Occipital lobe (tissue), 2 donors: ENCODE data around the gene SEC62. TPM values are rescaled to one million over a fixed set of nuclear protein-coding genes. Genes with fewer than 3 reads are reported as not detected.
"Not testable (repeated sequence)": the region's sequence is repeated elsewhere in the genome, so short reads cannot be mapped to it uniquely, and the experiment has no call there.

Experiments
- DNase-seq: peaks from one replicate; lab custom pipeline; 2025; lab: John Stamatoyannopoulos, UW
- total RNA-seq: library from RNA; depleted of rRNA; stranded (reverse); fragments of >200 nt; gene quantifications from one replicate; pipeline ENCODE4 v1.2.3, GENCODE V29; 2014

Gene SEC62
- total RNA-seq, 1 donor from 2014 or later: 106 TPM

DNA sequence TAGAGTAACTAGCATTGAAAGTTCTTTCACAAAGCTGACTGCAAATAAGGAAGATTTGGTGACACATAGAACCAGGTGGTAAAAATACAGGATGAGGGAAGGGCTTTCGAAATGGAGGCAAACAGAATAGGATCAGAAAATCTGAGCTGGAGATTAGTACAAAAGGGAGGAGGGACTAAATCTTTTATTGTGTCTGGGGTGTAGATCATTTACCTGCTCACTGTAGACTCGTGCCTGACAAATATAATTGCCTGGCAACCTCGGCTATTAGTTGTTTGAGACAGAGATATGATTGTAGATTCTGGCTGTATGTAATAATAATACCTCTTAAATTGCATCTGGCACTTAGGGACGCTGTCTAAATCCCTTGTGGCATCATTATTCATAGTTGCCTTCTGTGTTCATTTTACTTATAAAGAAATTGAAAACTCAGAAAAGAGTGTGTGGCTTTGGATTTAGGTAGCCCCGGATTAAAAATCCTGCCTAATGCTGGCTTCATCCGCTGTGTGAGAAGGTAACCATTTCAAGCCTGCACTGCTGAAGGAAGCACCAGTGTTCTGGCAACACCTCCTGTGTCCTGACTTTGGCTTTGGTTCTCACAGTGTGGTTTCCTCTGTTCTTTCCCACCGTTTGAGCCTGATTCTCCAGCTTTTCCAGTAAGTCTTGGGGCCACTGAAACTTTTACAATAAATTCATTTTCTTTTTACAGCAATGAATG is 46.2 kb downstream of the SEC62 start:
- no peak for DNase-seq

DNA sequence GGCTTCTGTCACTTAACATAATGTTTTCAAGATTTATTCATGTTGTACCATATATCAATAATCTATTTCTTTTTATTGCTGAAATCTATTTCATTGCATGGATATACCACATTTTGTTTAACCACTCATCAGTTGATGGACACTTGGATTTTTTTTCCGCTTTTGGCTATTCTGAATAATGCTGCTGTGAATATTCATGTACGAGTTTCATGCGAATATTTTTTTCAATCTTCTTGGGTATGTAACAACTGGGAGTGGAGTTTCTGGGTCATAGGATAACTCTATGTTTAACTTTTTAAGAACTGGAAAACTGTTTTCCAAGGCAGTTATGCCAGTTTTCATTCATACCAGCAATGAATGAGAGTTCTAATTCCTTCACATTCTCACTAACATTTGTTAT is 49.5 kb downstream of the SEC62 start:
- no peak for DNase-seq

DNA sequence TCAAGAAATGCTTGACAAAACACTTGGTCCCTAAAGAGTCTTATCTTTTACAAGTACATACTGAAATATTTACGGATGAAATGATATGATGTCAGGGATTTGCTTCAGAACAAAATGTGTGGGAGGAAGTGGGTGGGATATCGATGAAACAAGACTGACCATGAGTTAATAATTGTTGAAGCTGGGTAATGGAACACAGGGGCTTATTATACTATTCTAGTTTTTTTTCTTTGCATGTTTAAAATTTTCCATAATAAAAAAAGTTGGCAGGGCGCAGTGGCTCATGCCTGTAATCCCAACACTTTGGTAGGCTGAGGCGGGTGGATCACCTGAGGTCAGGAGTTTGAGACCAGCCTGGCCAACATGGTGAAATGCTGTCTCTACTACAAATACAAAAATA is 52.7 kb downstream of the SEC62 start:
- not testable (repeated sequence) for DNase-seq

DNA sequence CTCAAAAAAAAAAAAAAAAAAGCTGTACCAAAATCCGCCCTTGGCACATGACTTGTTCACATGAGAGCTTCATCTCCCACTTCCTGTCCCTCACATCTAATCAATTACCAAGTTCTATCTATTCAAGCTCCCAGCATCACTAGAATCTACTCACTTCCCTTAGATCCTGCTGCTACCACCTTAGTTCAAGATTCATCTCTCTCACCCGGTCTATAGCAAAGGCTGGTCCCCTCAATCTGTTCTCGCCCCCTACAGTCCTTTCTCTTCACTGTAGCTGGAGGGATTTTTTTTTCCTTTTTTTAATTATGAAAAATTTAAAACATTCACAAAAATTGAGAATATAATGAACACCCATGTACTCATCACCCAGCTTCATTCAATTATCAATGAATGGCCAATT is 54.5 kb downstream of the SEC62 start:
- no peak for DNase-seq

DNA sequence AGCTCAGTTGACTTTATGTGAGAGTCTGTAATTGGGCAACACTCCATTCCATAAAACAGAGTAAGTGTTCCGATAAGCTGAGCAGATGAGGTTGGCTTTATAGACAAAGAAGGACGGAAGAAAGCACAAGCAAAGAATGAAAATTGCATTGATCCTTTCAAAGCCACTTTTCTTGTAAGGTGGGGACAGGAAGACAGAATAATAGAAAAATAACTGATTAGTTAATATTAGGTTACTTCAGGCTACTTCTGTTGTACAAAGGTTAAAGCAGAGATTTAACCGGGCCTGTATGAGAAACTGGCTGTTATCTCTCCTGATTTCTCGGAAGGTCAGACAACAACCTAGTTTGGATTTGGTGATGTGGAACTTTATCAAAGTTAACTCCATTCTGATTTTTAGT is 55.7 kb downstream of the SEC62 start:
- DNase-seq: no peak

DNA sequence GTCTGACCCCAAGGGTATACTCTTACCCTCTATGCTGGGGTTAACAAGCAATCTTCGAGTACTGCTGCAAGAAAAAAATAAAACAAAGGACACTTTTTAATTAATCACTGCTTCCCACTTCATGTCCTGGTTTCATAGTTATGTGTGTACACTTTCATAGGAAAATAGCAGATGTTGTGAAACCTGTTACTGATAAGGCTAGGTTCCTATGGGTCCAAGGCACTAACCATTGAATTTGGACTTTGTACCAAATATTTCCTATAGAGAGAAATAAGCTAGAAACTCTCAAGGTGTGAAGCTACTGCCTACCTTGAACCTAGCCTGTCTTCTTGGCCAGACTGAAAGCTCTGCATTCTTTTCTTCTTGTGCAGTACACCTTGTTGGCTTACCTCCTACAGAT is 56.6 kb downstream of the SEC62 start:
- no peak for DNase-seq

DNA sequence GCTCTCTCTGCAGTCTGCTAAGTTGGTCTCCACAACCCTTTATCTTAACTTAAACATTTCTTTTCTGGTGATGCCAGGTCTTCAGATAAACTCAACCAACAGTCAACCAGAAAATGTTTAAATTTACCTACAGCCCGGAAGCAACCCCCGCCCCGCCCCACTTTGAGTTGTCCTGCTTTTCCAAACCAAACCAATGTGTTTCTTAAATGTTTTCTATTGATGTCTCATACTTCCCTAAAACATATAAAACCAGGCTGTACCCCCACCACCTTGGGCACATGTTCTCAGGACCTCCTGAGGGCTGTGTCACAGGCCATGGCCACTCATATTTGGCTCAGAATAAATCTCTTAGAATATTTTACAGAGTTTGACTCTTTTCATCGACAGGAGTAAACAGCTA is 58.0 kb downstream of the SEC62 start:
- no peak for DNase-seq

DNA sequence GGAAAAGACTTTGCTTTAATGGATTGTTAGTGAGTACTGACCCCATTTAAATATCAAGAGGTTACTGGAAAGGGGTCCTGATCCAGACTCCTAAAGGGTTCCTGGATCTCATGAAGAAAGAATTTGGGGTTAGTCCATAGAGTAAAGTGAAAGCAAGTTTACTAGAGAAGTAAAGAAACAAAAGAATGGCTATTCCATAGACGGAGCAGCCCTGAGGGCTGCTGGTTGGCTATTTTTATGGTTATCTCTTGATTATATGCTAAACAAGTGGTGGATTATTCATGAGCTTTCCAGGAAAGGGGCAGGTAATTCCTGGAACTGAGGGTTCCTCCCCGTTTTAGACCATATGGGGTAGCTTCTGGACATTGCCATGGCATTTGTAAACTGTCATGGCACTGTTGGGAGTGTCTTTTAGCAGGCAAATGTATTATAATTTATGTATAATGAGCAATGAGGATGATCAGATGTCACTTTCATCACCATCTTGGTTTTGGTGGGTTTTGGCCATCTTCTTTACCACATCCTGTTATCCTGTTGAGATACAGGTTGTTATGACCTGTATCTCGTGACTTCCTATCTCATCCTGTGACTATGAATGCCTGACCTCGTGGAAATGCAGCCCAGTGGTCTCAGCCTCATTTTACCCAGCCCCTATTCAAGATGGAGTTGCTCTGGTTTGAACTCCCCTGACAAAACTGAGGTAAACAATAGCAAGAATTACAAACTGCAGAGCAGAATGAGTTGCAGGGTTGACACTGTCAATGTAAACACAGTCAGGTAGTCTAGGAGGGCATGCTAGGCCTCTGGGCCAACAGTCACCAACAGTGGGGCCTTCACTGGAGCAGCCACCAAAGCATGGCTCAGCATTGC is 60.9 kb downstream of the SEC62 start:
- DNase-seq: no peak

DNA sequence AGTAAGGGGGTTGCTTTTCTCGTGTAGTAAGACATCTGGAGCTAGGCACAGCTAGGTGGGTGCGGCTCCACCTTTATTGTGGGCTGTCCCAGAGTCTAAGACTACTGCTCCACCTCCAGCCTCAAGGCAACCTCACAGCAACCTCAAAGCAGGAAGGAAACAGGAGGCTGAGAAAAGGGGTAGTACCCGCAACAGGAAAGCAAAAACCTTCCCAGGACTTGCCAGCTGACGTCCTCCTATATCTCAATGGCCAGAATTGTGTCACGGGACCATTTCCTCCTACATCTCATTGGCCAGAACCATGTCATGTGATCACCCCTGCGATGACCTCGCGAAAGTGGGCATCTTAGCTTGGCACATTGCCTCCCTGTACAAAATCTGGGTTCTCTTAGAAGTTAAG is 66.9 kb downstream of the SEC62 start:
- no peak for DNase-seq

DNA sequence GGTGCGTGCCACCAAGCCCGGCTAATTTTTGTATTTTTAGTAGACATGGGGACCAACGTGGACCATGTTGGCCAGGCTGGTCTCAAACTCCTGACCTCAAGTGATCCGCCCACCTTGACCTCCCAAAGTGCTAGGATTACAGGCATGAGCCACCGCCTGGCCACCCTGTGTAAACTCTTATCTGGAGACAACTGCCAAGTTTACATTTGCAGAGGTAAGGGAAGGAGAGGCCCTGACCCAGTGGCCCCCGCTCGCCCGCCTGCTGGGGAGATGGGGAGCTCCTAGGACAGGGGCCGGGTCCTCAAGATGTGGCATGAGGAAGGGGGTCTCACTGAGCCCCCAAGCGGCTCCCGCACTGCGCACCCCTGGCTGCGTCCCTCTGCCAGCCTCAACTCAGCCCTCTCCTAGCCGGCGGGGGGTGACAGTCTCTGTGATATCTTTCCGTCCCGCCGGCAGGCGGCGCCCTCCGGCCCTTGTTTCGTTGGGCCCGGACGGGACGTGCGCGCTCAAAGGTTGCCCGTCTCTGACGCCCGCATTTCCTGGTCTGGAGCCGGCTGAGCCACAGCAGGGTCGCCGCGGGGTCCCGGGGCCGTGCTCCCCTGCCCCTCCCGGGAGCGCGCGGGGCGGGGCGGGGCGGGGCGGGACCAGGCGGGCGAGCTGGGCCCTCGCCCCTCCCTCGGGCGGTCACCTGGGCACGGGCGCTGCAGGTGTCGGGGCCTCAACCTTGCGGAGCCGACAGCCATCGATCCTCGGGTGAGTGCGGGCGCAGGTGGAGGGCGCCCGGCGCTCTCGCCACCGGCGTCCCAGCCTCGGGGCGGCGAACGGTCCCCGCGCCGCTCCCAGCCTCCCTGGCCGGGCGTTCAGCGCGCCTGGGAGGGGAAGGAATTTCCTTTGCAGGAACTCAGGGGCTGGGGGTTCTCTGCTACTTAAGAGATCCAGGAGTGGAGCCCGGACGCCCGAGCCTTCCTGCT is 71.1 kb downstream of the SEC62 start, which contains the start of gene GPR160:
TSS of gene GPR160 (plus strand) at position 533 of the 971 bp plus-strand sequence. CDS start 45,978 bp downstream, outside the sequence.
- no peak for DNase-seq

DNA sequence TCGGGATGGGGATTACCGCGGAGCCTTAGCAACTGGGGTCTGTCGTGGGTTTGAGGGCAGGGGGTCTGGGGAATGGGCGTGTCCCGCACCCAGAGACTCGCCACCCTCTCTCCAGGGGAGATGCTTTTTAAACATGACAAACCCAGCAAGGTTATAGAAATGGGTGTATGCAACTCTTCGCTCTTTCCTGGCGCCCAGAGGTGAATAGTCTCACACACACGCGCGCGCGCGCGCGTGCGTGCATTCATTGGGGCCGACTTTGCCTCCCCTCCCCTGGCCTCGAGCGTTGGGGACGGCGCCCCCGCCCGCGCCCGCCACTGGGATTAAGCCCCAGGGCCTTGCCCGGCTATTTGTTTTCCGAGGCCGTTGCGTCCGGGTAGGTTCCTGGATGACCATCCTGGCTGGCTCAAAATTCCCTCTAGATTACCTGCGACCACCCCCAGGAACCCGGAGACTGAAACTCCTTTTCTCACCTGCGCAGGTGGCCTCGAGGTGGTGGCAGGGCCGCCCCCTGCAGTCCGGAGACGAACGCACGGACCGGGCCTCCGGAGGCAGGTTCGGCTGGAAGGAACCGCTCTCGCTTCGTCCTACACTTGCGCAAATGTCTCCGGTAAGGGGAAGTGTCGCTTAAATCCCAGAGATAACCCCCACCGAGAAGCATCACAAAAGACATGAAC is 72.0 kb downstream of the SEC62 start:
- no peak for DNase-seq

DNA sequence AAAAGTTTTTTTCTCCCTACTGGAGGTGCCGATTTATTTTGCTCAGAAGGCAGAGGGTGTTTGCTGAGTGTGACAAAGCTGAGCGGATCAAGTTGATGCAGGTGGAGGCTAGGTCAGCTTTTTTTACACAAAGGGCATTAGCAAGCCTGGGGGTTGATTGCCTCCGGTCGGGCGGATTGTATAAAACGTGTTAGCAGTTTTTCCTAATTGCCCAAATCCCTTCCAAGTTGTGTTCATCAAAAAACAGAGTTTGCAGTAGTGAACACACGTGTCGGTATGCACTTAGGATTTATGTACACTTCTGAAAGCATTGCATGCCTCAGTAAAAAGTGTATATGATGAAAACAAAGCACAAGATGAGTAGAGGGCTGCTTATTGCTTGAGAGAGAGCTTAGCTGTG is 73.8 kb downstream of the SEC62 start:
- DNase-seq: no peak

DNA sequence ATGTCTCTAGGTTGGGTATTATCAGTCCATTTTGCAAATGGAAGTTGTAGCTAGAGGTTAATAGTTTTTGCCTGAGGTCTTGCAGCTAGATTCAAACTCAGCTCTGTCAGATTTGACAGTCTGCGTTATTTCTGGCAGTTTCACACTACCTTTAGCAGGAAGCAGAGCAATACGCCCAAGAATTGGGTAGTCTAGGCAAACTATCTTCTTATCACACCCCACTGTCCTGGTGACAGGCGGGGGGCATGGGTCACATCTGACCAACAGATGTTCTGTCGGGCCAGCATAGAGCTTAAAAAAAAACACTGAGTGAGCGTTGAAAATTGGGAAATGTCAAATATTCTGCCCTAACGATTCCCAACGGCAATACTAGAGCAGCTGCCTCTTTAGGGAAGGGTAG is 76.9 kb downstream of the SEC62 start:
- no peak for DNase-seq

DNA sequence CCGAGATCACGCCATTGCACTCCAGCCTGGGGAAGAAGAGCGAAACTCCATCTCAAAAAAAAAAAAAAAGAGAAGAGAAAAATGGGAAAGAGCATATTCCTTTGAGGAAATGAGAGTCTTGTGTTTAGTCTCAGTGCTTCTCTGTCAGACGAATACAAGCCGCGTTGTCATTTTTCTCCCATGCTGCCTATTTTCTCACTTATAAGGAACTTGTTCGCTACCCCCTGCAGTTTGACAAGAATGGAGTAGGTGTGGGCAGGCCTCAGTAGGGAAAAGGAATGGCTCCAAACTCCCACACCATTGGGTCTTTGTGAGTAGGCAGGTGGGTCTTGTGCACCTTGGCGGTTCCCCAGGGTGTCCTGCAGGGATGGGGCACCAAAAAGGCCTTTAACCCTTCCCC is 77.7 kb downstream of the SEC62 start:
- no peak for DNase-seq

DNA sequence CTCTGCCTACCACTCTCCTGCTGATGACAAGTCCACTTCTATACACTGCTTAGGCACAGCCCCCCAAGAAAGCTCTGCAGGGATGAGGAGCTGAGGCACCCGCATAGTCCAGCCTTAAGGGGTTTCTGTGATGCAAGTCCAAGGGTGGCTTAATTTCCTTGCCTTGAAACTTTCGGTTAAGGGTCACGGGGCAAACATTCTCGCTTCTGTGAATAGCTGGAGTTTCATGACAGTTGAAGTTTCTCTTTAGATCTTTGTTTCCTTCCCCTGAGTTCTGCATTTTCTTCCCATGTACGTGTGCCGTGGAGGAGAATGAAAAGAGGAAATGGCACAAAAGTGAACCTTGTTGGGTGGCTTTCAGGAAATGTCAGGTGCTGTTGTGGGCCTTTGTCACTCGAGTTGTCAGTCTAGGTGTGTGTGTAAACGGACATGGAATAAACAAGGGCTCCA is 78.2 kb downstream of the SEC62 start:
- no peak for DNase-seq

DNA sequence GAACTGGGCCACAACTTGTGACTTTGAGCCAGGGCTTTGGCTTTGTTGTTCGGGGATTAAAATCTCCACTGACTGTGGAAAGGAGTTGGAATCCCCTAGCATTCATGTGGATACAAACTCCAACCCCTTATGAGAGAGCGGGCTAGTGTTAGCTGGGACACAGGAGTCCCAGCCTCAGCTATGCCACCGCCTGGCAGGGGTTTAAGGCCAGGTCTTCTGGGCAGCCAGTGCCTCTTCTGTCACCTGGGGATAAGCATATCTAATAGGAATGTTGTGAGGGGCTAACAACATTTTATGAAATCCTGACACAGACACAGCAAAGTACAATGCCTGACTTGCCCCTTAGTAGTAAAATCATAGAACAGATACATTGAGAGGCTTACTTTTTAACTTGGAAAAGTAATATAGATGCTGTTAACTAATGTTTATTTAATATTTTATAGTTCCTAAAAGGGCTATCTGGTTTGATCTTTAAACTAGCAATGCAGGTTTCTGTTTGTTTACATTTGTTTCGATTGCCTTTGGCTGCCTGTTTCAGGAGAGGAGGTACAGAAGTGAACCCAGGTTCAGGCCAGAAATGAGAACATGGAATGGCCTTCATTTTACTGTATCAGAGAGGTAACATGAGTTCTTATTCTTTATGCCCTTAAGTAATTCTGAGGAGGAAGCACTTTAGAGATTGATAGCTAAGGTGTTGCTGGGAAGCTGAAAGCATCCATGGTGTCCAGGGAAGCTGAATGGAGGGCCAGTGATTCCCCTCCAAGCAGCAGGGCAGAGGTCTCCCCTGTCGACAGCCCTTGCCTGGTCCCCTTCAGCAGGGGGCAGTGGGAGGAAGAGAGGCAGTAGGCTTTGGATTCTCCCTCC is 79.9 kb downstream of the SEC62 start:
- DNase-seq: no peak

DNA sequence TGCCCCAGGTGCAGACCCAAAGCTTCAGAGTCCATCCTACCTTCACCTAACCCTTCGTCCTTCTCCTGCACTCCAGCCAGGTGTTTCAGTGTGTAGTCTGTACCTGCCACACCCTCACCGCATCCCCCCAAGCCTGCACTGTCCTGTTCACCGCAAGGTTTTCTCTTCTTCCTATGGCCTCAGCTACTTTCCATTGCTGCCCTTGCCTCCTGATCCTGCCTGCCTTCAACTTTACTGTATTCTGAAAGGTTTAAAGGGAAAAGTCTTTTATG is 80.5 kb downstream of the SEC62 start:
- no peak for DNase-seq
